ENCODE measurements around the gene RMI2. TPM values are rescaled to one million over a fixed set of nuclear protein-coding genes. Genes with fewer than 3 reads are reported as not detected.

The RMI2 gene
- total and polyA plus RNA-seq, 2 of the 8 experiments (the other 6 are each of a cell fraction or from before 2014, with no cell fraction given), result 58.2 to 96.0 TPM

GRCh38 chr16:11389083-11389482, 43.8 kb downstream of the RMI2 start:
- Histone ChIP-seq H3K4ac (replicated peaks; ENCODE audit: insufficient read length, low read depth, low read length) (no peak overlapping the region), H3K79me2 (ENCODE audit: control insufficient read depth in 1 of 2, insufficient read depth in 2 of 2, low read length in 2 of 2) (no peaks in the 10 kb centered on the region), H2BK15ac (ENCODE audit: low read length) (no peak overlapping the region), H4K91ac (replicated peaks; ENCODE audit: insufficient read length, low read length) (no peak overlapping the region), H2AK5ac (ENCODE audit: low read depth, low read length) (no peak overlapping the region), H2AFZ (ENCODE audit: low read length) (no peak overlapping the region), H2BK120ac (replicated peaks; ENCODE audit: low read depth, low read length) (no peak overlapping the region), H3K36me3 (ENCODE audit: control insufficient read depth in 2 of 4, insufficient read depth in 4 of 4, low read length in 3 of 4) (no peaks in the 10 kb centered on the region; a peak in 1 of 8 replicates), H3K14ac (ENCODE audit: insufficient read length) (no peak overlapping the region), H3K9me3 (ENCODE audit: insufficient read depth in 2 of 2, low read depth in 1 of 2, low read length in 1 of 2) (no peaks in the 10 kb centered on the region), H4K20me1 (replicated peaks in 1 of 2; ENCODE audit: control insufficient read depth in 1 of 2, insufficient read depth in 2 of 2, low read length in 2 of 2) (no peaks in the 10 kb centered on the region), H3K4me2 (ENCODE audit: insufficient read depth in 1 of 2, low read depth in 2 of 2, low read length in 2 of 2) (no peak overlapping the region), H3K23me2 (ENCODE audit: low read depth, low read length) (no peaks in the 10 kb centered on the region), H3K79me1 (ENCODE audit: low read depth, low read length) (no peaks in the 10 kb centered on the region), H3K9ac (replicated peaks in 1 of 4; ENCODE audit: extremely low read depth in 1 of 4, low read depth in 3 of 4, low read length in 3 of 4) (no peak overlapping the region), H2BK12ac (ENCODE audit: low read depth, low read length) (no peak overlapping the region), H2BK20ac (ENCODE audit: low read length) (no peak overlapping the region), H2BK5ac (ENCODE audit: low read depth, low read length) (no peak overlapping the region), H4K5ac (ENCODE audit: insufficient read length, low read depth, low read length) (no peak overlapping the region), H4K8ac (ENCODE audit: extremely low read depth, insufficient read depth, low read length) (no peak overlapping the region), H3K4me1 (replicated peaks in 1 of 4; ENCODE audit: control insufficient read depth in 3 of 4, insufficient read depth in 4 of 4, low read length in 3 of 4) (peaks cover 0 to 30% (median 14%) of the 10 kb centered on the region in 4 experiments; a peak in 5 of 7 replicates), H3K4me3 (ENCODE audit: extremely low read depth in 1 of 4, insufficient read depth in 2 of 4, low read depth in 3 of 4, low read length in 4 of 4) (no peak overlapping the region), H3K27ac (ENCODE audit: low read depth, low read length) (no peak overlapping the region), H3K56ac (replicated peaks; ENCODE audit: insufficient read length, low read depth, low read length) (no peak overlapping the region), H3K23ac (ENCODE audit: insufficient read length) (no peak overlapping the region), H3K27me3 (replicated peaks in 1 of 4; ENCODE audit: control insufficient read depth in 3 of 4, extremely low read depth in 1 of 4, insufficient read depth in 3 of 4, low read length in 3 of 4) (no peaks in the 10 kb centered on the region), H3K18ac (ENCODE audit: extremely low read depth, low read length) (no peak overlapping the region)
- ChIA-PET POLR2A (ENCODE audit: partially characterized antibody) (interaction anchor here (0.7 to 1.7 kb wide), 4 partner anchors 8 to 369 kb away, joined by 4 to 5 read pairs (median 4); no protein-coding TSS in a partner anchor), CTCF (ENCODE audit: partially characterized antibody) (interaction anchor here (0.7 to 15.8 kb wide), 9 partner anchors 9 to 321 kb away, joined by 3 to 266 read pairs (median 3); no protein-coding TSS in a partner anchor)
- TF ChIP-seq USF2 (IDR thresholded peaks at IDR 0.05; ENCODE audit: low read length) (no peak), KDM1A (IDR thresholded peaks at IDR 0.05; ENCODE audit: borderline replicate concordance, low read length) (no peak), BACH1 (IDR thresholded peaks at IDR 0.05; ENCODE audit: low read length) (no peak)
- DNase-seq (ENCODE audit: low read depth in 1 of 2, low spot score in 2 of 2) (no peak), FAIRE-seq (no peak)
- 81% methylated on average over 7 of the region's 7 CpGs; no CpG with 5 or more reads in 1 of the 2 experiments for WGBS, 2 experiments (ENCODE audit: extremely low coverage in 1 of 2, insufficient coverage in 1 of 2, insufficient read length in 1 of 2, insufficient replicate concordance in 2 of 2, low coverage in 1 of 2, low lambda C conversion rate in 2 of 2, missing lambda C conversion rate in 1 of 2)
